MCF 10A (cell line): ENCODE results near the gene NAV1. TPM values are rescaled to one million over a fixed set of nuclear protein-coding genes. Genes with fewer than 3 reads are reported as not detected.

Source experiments
- BruUV-seq: library from RNA; stranded (reverse); fragments of 400-500 nt; replicated peaks from 2 replicates; lab custom pipeline; 2021; lab: Mats Ljungman, UMichigan
- CTCF ChIA-PET: fragments of 300-600 bp; sonication (Branson Sonifier 250); formaldehyde crosslinking; extraction: SDS; loops from one replicate; lab custom pipeline; 2021; ENCODE audit warnings: antibody characterized with exemption, inconsistent platforms; lab: Yijun Ruan, JAX
- POLR2A ChIA-PET: fragments of 300-600, 350-650 bp; sonication (Branson Sonifier 250); formaldehyde crosslinking; extraction: SDS; loops from one replicate; lab custom pipeline; 2020; ENCODE audit warnings: antibody characterized with exemption, inconsistent platforms; lab: Yijun Ruan, JAX
- DNase-seq: peaks from one replicate; pipeline ENCODE4 v3.0.0-alpha.2; 2018; ENCODE audit not compliant: unreplicated experiment
- H3K27ac Mint-ChIP-seq: one replicate; pipeline ENCODE4 v1.8.0; 2022; ENCODE audit warnings: mild to moderate bottlenecking, low read depth, mixed read lengths; ENCODE audit not compliant: unreplicated experiment
- H3K27me3 Mint-ChIP-seq: one replicate; pipeline ENCODE4 v1.8.0; 2022; ENCODE audit warnings: mixed read lengths; ENCODE audit not compliant: insufficient read depth, unreplicated experiment
- H3K36me3 Mint-ChIP-seq: one replicate; pipeline ENCODE4 v1.8.0; 2022; ENCODE audit warnings: mild to moderate bottlenecking, moderate library complexity, mixed read lengths; ENCODE audit not compliant: insufficient read depth, unreplicated experiment
- H3K4me1 Mint-ChIP-seq: one replicate; pipeline ENCODE4 v1.8.0; 2022; ENCODE audit warnings: mixed read lengths; ENCODE audit not compliant: insufficient read depth, unreplicated experiment
- H3K4me3 Mint-ChIP-seq: one replicate; pipeline ENCODE4 v1.8.0; 2022; ENCODE audit warnings: mild to moderate bottlenecking, moderate library complexity, mixed read lengths; ENCODE audit not compliant: unreplicated experiment
- H3K9me3 Mint-ChIP-seq: one replicate; pipeline ENCODE4 v1.8.0; 2022; ENCODE audit warnings: mixed read lengths; ENCODE audit not compliant: unreplicated experiment
- CTCF ChIP-seq: fragments of 200-600 bp; IDR thresholded peaks from one replicate; pipeline ENCODE4 v1.8.0; 2022; ENCODE audit warnings: antibody characterized with exemption, mild to moderate bottlenecking; ENCODE audit not compliant: unreplicated experiment
- intact Hi-C: fragments of 100-400 bp; cut with micrococcal nuclease; formaldehyde crosslinking; loops from 2 replicates; pipeline ENCODE4 v1.14.1; 2022
- total RNA-seq: library from RNA; stranded (reverse); gene quantifications from 2 replicates; pipeline ENCODE4 v1.2.3, GENCODE V29; 2022

The NAV1 gene
- total RNA-seq, 1 experiment from 2014 or later: 34.9 TPM

DNA sequence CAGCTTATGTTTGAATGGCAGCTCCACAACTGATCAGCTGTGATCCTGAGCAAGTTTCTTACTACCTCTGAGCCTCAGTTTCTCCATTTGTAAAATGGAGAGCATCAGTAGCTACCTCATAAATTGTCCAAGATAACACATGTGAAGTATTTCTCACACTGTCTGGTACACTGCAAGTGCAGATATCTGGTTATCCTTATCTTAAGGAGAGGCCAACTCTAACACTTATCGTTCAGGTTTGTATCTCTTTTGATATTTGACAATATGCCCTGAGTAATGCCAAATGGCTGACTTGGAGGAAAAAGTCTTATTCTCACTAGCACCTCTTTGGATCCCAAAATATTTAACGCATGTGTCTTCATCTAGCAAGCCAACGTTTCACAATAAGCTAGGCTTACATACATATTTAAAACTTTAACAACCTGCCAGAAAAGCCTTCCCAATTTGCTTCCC lies 34.7 kb upstream of the NAV1 start:
- Mint-ChIP-seq H3K4me1 (peaks cover 77% of the 10 kb centered on the region), H3K27me3 (no peaks in the 10 kb centered on the region), H3K9me3 (no peaks in the 10 kb centered on the region), H3K27ac (peak overlapping the region; percentile 86), H3K36me3 (peaks cover 10% of the 10 kb centered on the region), H3K4me3 (peak overlapping the region; percentile 45)
- POLR2A ChIA-PET: interaction anchor here (0.5 to 15.5 kb wide), 15 partner anchors 8 to 766 kb away, joined by 3 to 330 read pairs (median 4); partner anchors contain the start of genes CAMSAP2 and PHLDA3
- no TSS peak for BruUV-seq
- TF ChIP-seq CTCF: no peak
- intact Hi-C loops: no loop called here
- DNase-seq: no peak
- CTCF ChIA-PET: interaction anchor here (0.6 to 70.3 kb wide), 9 partner anchors 0 to 266 kb away, joined by 3 to 3816 read pairs (median 4); partner anchors contain the start of genes CSRP1 and PHLDA3

GRCh38 chr1:201504799-201505502 lies 34.0 kb upstream of the NAV1 start:
- peaks cover 70% of the 10 kb centered on the region for H3K4me1 Mint-ChIP-seq
- H3K36me3 Mint-ChIP-seq: peaks cover 10% of the 10 kb centered on the region
- peak overlapping the region; percentile 86 for H3K27ac Mint-ChIP-seq
- no peak for TF ChIP-seq CTCF
- BruUV-seq: no TSS peak
- peak overlapping the region; percentile 79 for H3K4me3 Mint-ChIP-seq
- no peaks in the 10 kb centered on the region for H3K27me3 Mint-ChIP-seq
- ChIA-PET POLR2A (interaction anchor here (0.6 to 15.5 kb wide), 11 partner anchors 7 to 345 kb away, joined by 3 to 330 read pairs (median 7); partner anchors contain the start of gene PHLDA3), CTCF (interaction anchor here (0.5 to 70.3 kb wide), 7 partner anchors 1 to 602 kb away, joined by 3 to 3816 read pairs (median 4); partner anchors contain the start of genes CSRP1 and PHLDA3)
- DNase-seq: no peak
- intact Hi-C loops: loop anchor here (1.0 kb wide), 1 partner anchor 23 kb away; no protein-coding TSS in a partner anchor
- H3K9me3 Mint-ChIP-seq: no peaks in the 10 kb centered on the region

- H3K4me1 Mint-ChIP-seq: peaks cover 65% of the 10 kb centered on the region
- no peaks in the 10 kb centered on the region for H3K27me3 Mint-ChIP-seq
- peaks cover 10% of the 10 kb centered on the region for H3K36me3 Mint-ChIP-seq
- TF ChIP-seq CTCF: no peak
- no TSS peak for BruUV-seq
- peak overlapping the region; percentile 86 for H3K27ac Mint-ChIP-seq
- intact Hi-C loops: loop anchor here (1.0 kb wide), 1 partner anchor 23 kb away; no protein-coding TSS in a partner anchor
- POLR2A ChIA-PET: interaction anchor here (0.6 to 15.5 kb wide), 10 partner anchors 7 to 345 kb away, joined by 3 to 330 read pairs (median 12); partner anchors contain the start of gene PHLDA3
- H3K9me3 Mint-ChIP-seq: no peaks in the 10 kb centered on the region
- CTCF ChIA-PET: interaction anchor here (5.8 to 70.3 kb wide), 3 partner anchors 1 to 70 kb away, joined by 30 to 3816 read pairs (median 3816); partner anchors contain the start of genes CSRP1 and PHLDA3
- peak; percentile 87 for DNase-seq
- peak overlapping the region; percentile 79 for H3K4me3 Mint-ChIP-seq
These were observed 33.4 kb upstream of the NAV1 start for GRCh38 chr1:201505503-201505890.

- DNase-seq: no peak
- peak overlapping the region; percentile 86 for H3K27ac Mint-ChIP-seq
- TSS peak; percentile 44 for BruUV-seq
- H3K27me3 Mint-ChIP-seq: no peaks in the 10 kb centered on the region
- H3K4me3 Mint-ChIP-seq: peak overlapping the region; percentile 79
- CTCF ChIA-PET: interaction anchor here (5.8 to 70.3 kb wide), 3 partner anchors 2 to 70 kb away, joined by 30 to 3816 read pairs (median 3816); partner anchors contain the start of genes CSRP1 and PHLDA3
- POLR2A ChIA-PET: interaction anchor here (0.6 to 15.5 kb wide), 13 partner anchors 14 to 650 kb away, joined by 3 to 330 read pairs (median 5); partner anchors contain the start of gene PHLDA3
- intact Hi-C loops: no loop called here
- peaks cover 10% of the 10 kb centered on the region for H3K36me3 Mint-ChIP-seq
- peaks cover 59% of the 10 kb centered on the region for H3K4me1 Mint-ChIP-seq
- no peak for TF ChIP-seq CTCF
- no peaks in the 10 kb centered on the region for H3K9me3 Mint-ChIP-seq
These were observed 32.8 kb upstream of the NAV1 start for GRCh38 chr1:201506092-201506491.
